H1 (cell line): ENCODE measurements around the gene PARD3. TPM values are rescaled to one million over a fixed set of nuclear protein-coding genes. Genes with fewer than 3 reads are reported as not detected.

Experiments used
- BCL11A ChIP-seq, 2 experiments: IDR thresholded peaks; one replicate each; pipeline ENCODE4 v1.6.1; 2011; ENCODE audit warnings: low read depth in 2 of 2, low read length in 2 of 2, mild to moderate bottlenecking in 2 of 2
- CBX5 ChIP-seq: fragments of 300-800, 300-1000 bp; sonication (generic); IDR thresholded peaks from 2 replicates; pipeline ENCODE4 v1.7.1; 2016; ENCODE audit warnings: antibody characterized with exemption, low read length, low read depth
- CHD2 ChIP-seq: IDR thresholded peaks from 2 replicates; pipeline ENCODE4 v1.6.1; 2012; ENCODE audit warnings: low read length, improper control_type of control experiment
- EZH2 ChIP-seq: fragments of 200-600 bp; sonication (generic); IDR thresholded peaks from 2 replicates; pipeline ENCODE4 v1.7.1; 2012; ENCODE audit warnings: low read depth, mild to moderate bottlenecking, moderate library complexity, low read length, inconsistent platforms; ENCODE audit not compliant: severe bottlenecking
- KDM5A ChIP-seq: fragments of 200-600 bp; IDR thresholded peaks from 2 replicates; pipeline ENCODE4 v1.7.1; 2012; ENCODE audit warnings: mild to moderate bottlenecking, low read length, inconsistent platforms, mixed read lengths
- POLR2AphosphoS5 ChIP-seq: IDR thresholded peaks from 2 replicates; pipeline ENCODE4 v1.6.1; 2011; ENCODE audit warnings: low read depth, low read length
- SAP30 ChIP-seq: fragments of 300-600 bp; sonication (generic); IDR thresholded peaks from 2 replicates; pipeline ENCODE4 v1.7.1; 2012; ENCODE audit warnings: low read length, moderate library complexity, mild to moderate bottlenecking, inconsistent platforms; ENCODE audit not compliant: insufficient read depth, insufficient replicate concordance
- SP1 ChIP-seq: IDR thresholded peaks from 2 replicates; pipeline ENCODE4 v1.6.1; 2011; ENCODE audit warnings: low read depth, low read length
- TCF12 ChIP-seq: IDR thresholded peaks from 2 replicates; pipeline ENCODE4 v1.6.1; 2011; ENCODE audit warnings: low read depth, mild to moderate bottlenecking, low read length
- polyA plus RNA-seq, 7 experiments: library from polyadenylated mRNA; depleted of rRNA in 3 of 7; stranded (reverse) in 5 of 7; unstranded in 2 of 7; fragments of >200 nt in 5 of 7; fragments of 200-250 nt in 2 of 7; gene quantifications; 1 replicate in 5 of 7; 2 replicates in 1 of 7; 4 replicates in 1 of 7; pipeline versions ENCODE4 v1.2.1 to v1.2.3, GENCODE V29; 2011 to 2013; ENCODE audit warnings: missing spikeins in 2 of 7, mixed read lengths in 2 of 7
- total RNA-seq: library from RNA; stranded (reverse); fragmentation: NEBNext Ultra II Directional; extraction: Animal tissue kit (Norgen Biotek cat#: 25700); gene quantifications from 2 replicates; pipeline ENCODE4 v1.2.1, GENCODE V29; 2021

Gene PARD3
- total and polyA plus RNA-seq, 2 of the 8 experiments (the other 6 are each of a cell fraction or from before 2014, with no cell fraction given), result 19.7 to 49.1 TPM

GRCh38 chr10:34850036-34850435 is 34.9 kb upstream of the PARD3 start (continued):
- no peak for TF ChIP-seq BCL11A (IDR thresholded peaks at IDR 0.05; ENCODE audit: low read depth in 2 of 2, low read length in 2 of 2)
- TF ChIP-seq EZH2, result no peak
- TF ChIP-seq KDM5A, result no peak
- TF ChIP-seq CBX5, result no peak
- no peak for TF ChIP-seq SP1
- no peak for TF ChIP-seq SAP30
- no peak for TF ChIP-seq TCF12
- TF ChIP-seq POLR2AphosphoS5, result no peak
- TF ChIP-seq CHD2, result no peak
